ENCODE results near the gene DEPDC1B.

DNA sequence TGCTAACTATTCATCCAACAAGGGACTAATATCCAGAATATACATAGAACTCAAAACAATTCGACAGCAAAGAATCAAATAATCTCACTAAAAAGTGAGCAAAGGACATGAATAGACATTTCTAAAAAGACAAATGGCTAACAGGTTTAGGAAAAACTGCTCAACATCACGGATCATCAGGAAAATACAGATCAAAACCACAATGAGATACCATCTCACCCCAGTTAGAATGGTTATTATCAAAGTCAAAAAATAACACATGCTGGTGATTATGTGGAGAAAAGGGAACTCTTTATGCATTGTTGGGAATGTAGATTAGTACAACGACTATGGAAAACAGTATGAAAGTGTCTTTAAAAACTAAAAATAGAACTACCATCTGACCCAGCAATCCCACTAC lies 150.1 kb downstream of the DEPDC1B start:
- no peak for TF ChIP-seq EZH2 (IDR thresholded peaks at IDR 0.05; ENCODE audit: borderline replicate concordance, low read depth, low read length, severe bottlenecking)
- TF ChIP-seq, protein P1, sequence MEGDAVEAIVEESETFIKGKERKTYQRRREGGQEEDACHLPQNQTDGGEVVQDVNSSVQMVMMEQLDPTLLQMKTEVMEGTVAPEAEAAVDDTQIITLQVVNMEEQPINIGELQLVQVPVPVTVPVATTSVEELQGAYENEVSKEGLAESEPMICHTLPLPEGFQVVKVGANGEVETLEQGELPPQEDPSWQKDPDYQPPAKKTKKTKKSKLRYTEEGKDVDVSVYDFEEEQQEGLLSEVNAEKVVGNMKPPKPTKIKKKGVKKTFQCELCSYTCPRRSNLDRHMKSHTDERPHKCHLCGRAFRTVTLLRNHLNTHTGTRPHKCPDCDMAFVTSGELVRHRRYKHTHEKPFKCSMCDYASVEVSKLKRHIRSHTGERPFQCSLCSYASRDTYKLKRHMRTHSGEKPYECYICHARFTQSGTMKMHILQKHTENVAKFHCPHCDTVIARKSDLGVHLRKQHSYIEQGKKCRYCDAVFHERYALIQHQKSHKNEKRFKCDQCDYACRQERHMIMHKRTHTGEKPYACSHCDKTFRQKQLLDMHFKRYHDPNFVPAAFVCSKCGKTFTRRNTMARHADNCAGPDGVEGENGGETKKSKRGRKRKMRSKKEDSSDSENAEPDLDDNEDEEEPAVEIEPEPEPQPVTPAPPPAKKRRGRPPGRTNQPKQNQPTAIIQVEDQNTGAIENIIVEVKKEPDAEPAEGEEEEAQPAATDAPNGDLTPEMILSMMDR (IDR thresholded peaks at IDR 0.05; ENCODE audit: borderline replicate concordance, extremely low read depth, low read length, poor library complexity, severe bottlenecking) = no peak

Data from DND-41 (cell line).